Heart left ventricle (tissue), 13 donors: ENCODE results near the gene SLC22A31.

Source experiments
- CTCF ChIP-seq, 12 donors: fragments of 200-600 bp; sonication (generic) in 4 of 12; IDR thresholded peaks; one replicate each; pipeline versions ENCODE4 v1.5.0 to v1.8.0; 2018 to 2022; ENCODE audit warnings: antibody characterized with exemption in 12 of 12, mild to moderate bottlenecking in 5 of 12
- POLR2A ChIP-seq, 2 donors: fragments of 450-650 bp; IDR thresholded peaks; one replicate each; pipeline ENCODE4 v1.6.1; 2017; ENCODE audit warnings: antibody characterized with exemption in 2 of 2, mild to moderate bottlenecking in 2 of 2, moderate library complexity in 2 of 2
- donor health status: ischemic (EF 13 %, LVEDD 7.1; RV severe dilation, severe dysfunction).
- donor health status: DM: no; HTN: yes; CAD: no.
- donor health status: DM: no; HTN: no; CAD: no.
- donor health status: ischemic (EF 25% LVEDD 6.9; RV normal size, moderate dysfunction).
- donor health status: ischemic (EF 25% LVEDD 5.7; RV mildly dilated, moderate dysfunction).
- donor health status: ischemic (EF 35%, LVEDD 5.7; RV mildly dilated, moderate dysfunction).
- donor health status: nonischemic (EF 11% LVEDD 7.7; RV severe dilation, severe dysfunction).
- donor health status: DM: yes; HTN: yes; CAD: no.
- donor health status: PGD.
- donor health status: ischemic (EF 29% LVEDD 5.4; RV normal size, mild dysfunction).
- donor health status: nonischemic (EF 23%, LVEDD 6.1; RV moderate dilation, normal function).

DNA sequence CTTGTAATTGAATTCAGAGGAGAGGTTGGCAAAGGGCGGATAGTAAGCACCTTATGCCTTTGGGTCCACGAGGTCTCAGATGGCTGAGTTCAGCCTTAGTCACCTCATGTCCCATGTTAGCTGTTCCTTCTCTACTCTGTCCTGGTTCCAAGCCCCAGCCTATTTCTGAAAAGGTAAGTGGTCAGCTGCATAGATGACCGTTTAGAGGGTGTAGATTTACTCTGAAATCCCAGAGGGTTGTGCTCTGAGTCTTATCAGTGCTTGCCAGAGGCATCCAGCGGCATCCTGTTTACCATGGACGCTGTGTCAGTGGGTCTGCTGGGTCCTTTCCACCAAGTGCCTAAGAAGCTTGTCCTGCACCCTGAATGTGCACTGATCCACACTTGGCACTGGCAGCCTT is 19.0 kb upstream of the SLC22A31 start:
- TF ChIP-seq CTCF (IDR thresholded peaks at IDR 0.05), result no peak
- no peak for TF ChIP-seq POLR2A (IDR thresholded peaks at IDR 0.05)
